Cardiac ventricle fibroblast (primary cell): ENCODE measurements around the gene PPP1R2C. TPM values are rescaled to one million over a fixed set of nuclear protein-coding genes. Genes with fewer than 3 reads are reported as not detected.

ENCODE experiments used
- total RNA-seq: library from RNA; depleted of rRNA; stranded (reverse); fragments of >200 nt; gene quantifications from 2 replicates; pipeline ENCODE4 v1.2.3, GENCODE V29; 2015

The PPP1R2C gene
- not detected in 2 replicates for total RNA-seq

GRCh38 chrX:42778096-42778495 lies at the start of gene PPP1R2C:
PPP1R2C (minus strand) TSS chrX:42778163; CDS start chrX:42778079, 84 bp downstream.

